GM18907 (cell line): ENCODE results near the gene PANX2.

ENCODE experiments used
- ATAC-seq: cut with Tn5 transposase; IDR thresholded peaks from one replicate; pipeline ENCODE4 v1.9.1; 2021; ENCODE audit warnings: mild to moderate bottlenecking, moderate library complexity; ENCODE audit not compliant: unreplicated experiment

PANX2 gene

DNA sequence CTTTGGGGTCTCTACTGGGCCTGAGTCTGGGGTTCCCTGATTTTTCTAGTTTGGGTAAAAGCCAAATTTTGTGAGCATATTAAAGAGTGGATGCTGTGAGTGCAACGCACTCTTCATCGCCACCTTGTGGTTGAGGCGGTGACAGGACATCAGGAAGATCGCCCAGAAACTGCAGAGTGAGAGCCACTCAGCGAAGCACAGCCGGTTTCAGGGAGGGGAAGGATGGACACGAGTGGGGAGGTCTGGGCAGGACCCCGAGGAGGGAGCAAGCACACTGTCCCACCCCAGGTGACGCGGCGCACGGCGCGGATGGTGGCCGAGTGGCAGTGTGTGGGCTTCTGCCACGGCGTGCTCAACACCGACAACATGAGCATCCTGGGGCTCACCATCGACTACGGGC is 39.4 kb downstream of the PANX2 start:
- ATAC-seq: no peak

DNA sequence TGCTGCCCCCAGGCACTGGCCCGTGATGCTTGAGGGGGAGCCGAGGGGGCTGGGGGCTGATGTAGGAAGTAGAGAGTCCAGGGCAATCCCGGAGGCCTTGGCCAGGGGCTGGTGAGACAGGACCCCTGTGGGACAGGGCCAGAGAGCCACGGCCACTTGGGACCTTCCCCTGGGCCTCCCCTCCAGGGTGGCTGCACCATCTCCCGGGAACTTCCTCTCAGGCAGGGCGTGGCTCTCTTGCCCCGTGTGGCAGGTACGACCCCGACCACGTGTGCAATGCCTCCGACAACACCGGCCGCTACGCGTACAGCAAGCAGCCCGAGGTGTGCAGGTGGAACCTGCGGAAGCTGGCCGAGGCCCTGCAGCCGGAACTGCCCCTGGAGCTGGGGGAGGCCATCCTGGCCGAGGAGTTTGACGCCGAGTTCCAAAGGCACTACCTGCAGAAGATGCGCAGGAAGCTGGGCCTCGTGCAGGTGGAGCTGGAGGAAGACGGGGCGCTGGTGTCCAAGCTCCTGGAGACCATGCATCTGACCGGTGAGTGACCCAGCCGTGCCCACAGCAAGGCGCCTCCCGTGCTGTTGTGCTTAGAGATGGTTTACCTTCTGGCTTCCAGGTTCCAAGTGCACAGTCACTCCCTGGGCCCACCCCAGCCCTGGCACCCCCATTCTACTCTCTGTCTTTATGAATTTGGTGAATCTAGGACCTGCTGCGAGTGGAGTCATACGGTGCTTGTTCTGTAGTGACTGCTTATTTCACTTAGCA is 40.0 kb downstream of the PANX2 start:
- ATAC-seq: no peak

- no peak for ATAC-seq
Observed at GRCh38 chr22:50211147-50211546, 40.6 kb downstream of the PANX2 start.

DNA sequence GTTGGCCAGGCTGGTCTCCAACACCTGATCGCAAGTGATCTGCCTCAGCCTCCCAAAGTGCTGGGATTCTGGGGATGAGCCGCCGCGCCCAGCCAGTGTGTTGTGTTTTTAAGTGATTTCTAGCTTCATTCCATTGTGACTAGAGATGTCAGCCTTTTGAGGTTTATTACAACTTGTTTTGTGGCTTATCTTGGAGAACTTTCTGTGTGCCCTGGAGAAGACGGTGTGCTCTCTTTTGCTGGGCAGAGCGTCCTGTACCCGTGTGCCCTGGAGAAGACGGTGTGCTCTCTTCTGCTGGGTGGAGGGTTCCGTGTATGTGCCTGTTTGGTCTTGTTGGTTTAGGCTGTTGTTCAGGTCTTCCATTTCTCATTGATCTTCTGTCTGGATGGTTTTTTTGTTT is 42.7 kb downstream of the PANX2 start:
- no peak for ATAC-seq

GRCh38 chr22:50215297-50216054 is 44.9 kb downstream of the PANX2 start:
- ATAC-seq: no peak

GRCh38 chr22:50216055-50216683 is 45.6 kb downstream of the PANX2 start:
- ATAC-seq: no peak

DNA sequence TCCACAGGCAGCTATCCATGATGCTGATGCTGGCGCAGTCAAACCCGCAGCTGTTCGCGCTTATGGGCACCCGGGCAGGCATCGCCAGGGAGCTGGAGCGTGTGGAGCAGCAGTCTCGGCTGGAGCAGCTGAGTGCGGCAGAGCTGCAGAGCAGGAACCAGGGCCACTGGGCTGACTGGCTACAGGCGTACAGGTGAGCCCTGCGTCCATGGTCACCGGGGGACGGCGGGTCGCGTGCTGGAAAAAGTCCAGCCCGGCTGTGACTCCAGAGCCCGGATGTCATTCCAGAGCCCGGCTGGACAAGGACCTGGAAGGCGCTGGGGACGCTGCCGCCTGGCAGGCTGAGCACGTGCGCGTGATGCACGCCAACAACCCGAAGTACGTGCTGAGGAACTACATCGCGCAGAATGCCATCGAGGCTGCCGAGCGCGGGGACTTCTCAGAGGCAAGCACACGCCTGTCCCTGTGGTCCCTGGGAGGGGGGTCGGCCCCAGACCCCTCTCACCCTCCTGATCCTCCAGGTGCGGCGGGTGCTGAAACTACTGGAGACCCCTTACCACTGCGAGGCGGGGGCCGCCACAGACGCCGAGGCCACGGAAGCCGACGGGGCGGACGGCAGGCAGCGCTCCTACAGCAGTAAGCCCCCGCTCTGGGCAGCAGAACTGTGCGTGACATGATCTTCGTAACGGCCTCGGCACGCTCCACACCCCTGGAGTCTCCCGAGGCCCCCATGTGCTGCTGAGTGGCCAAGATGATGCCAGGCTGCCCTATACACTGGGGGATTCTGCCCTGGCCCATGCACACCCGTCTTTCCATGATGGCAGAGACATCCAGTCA is 46.4 kb downstream of the PANX2 start:
- no peak for ATAC-seq

- ATAC-seq: no peak
Observed at GRCh38 chr22:50217543-50218152, 47.1 kb downstream of the PANX2 start.

- no peak for ATAC-seq
Observed at GRCh38 chr22:50218153-50218995, 47.8 kb downstream of the PANX2 start.

DNA sequence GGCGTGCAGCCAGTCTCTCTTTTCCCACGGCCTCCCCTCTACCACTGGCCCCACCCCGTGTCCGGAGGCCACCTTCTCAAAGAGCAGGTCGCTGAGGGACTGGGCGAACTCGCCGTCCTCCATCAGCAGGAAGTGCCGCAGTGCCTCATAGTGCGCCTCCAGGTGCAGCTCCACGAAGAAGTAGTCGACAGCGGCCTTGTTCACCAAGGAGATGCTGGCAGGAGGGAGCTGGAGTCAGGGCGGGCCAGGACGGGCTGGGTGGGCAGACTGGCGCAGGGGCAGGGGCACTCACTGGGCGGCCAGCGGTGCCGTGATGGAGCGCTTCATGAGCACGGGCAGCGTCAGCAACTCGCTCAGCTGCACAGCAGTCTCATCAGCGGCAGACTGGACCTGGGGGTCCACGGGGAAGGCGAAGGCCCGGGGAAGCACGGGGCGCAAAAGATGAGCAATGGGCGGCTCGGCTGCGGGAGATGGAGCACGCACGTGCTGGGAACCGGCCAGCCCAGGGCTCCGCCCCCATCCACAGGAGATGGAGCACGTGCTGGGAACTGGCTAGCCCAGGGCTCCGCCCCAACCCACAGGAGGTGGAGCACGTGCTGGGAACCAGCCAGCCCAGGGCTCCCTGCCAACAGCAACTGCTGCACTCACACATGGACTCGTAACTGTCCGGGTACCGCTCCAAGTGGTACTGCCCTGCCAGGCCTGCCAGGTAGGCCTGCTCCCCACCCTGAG is 48.6 kb downstream of the PANX2 start:
- ATAC-seq: no peak

- ATAC-seq: no peak
Observed at GRCh38 chr22:50219800-50220602, 49.5 kb downstream of the PANX2 start.

- no peak for ATAC-seq
Observed at GRCh38 chr22:50220603-50221409, 50.3 kb downstream of the PANX2 start.

- no peak for ATAC-seq
Observed at GRCh38 chr22:50221410-50222300, 51.1 kb downstream of the PANX2 start.

GRCh38 chr22:50222508-50222907 is 52.0 kb downstream of the PANX2 start:
- ATAC-seq: no peak

DNA sequence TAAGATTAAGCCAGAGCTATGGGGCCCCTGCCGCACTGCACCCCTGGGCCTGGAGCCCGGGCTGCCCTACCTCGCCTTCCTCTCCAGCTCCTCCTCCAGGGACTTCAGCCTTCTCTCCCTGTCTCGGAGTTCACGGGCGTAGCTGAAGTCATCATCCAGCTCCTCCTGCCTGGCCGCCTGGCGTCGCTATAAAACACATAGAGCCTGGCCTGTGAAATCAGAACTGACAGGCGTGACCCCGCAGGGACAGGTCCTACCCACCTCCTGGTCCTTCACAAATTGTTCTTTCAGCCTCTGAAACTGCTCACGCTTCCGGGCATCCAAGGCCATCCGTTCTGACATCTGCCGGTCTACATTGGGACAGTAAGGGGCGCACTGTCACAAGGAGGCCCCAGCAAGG is 53.5 kb downstream of the PANX2 start:
- no peak for ATAC-seq

DNA sequence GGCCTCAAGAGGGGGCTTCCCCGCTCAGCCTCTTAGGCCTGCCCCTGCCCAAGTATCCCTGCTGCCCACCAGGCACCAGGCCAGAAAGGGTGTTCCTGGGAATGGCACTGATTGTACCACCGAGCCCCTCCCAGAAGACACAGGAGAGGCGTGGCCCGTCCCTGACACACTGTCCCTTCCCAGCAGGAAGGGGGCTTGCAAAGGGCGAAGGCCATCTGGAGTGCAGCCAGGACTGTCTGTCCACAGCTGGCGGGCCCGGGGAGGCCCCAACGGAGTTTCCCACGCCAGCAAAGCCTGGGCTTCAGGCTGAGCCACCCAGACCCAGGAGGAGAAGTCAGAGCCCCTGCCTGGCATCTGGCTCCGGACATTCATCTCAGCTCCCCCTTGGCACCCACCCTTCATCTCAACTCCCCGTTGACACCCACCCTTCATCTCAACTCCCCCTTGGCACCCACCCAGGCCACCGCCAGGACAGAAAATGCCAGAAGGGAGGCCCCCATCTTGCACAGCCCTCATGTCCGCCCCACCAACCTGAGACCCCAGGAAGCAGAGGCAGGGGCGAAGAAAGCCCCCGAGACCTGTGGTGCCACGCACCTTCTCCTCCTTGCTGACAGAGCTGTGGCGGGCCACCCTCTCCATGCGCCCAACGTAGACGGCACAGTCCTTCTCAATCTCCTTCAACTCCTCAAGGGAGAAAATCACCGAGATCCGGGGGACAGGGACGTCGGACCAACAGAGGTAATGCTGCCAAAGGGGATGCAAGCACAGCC is 54.9 kb downstream of the PANX2 start:
- no peak for ATAC-seq
